HG02885 (cell line): ENCODE results near the gene SHC2.
"Not testable (repeated sequence)": the region's sequence is repeated elsewhere in the genome, so short reads cannot be mapped to it uniquely, and the experiment has no call there.

Experiments
- ATAC-seq: cut with Tn5 transposase; IDR thresholded peaks from one replicate; pipeline ENCODE4 v1.9.1; 2021; ENCODE audit warnings: mild to moderate bottlenecking; ENCODE audit not compliant: unreplicated experiment, poor library complexity

The SHC2 gene

DNA sequence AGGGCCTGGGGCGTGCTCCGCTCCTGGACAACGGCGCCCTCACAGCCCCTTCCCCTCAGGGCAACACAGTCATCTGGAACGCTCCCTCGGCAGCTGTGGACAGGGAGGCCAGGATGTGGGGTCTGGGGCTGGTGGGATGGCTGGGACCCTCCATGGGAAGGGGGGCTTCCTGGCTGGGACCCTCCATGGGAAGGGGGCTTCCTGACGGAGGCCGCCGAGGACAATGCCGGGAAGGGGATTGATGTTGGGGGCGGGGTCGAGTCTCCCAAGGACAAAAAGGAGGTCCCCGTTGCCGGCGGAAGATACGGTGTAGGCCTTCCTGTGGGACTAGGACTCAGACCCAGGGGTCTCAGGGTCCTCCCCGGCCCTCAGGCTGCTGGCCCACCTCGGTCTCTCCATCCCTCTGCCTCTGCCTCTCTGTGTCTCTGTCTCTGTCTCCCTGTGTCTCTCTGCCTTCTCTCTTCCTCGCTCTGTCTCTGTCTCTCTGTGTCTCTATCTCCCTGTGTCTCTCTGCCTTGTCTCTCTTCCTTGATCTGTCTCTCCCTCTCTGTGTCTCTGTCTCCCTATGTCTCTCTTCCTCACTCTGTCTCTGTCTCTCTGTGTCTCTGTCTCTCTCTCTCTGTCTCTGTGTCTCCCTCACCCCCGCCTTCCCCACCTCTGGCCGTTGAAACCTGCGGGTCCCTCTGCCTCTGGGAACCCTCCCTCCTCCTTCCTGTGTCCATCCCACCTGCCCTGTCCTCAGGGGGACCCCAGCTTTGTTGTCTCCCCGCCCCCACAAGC is 32.7 kb upstream of the SHC2 start:
- no peak for ATAC-seq

DNA sequence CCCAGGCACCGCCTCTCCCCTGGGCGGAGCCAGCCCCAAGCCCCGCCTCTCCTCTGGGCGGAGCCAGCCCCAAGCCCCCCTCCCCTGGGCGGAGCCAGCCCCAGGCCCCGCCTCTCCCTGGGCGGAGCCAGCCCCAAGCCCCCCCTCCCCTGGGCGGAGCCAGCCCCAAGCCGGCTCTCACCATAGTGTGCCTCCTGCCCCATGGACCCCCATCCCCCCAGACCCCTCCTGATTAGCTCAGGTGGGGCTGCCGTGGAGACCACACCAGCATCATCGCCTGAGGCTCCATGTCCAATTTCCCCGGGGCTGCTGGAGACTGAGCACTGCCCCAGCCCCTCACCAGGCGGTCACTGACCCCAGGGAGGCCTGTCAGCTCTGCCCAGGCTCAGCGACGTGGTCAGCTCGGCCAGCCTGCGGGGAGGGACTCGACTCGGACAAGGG is 31.3 kb upstream of the SHC2 start:
- ATAC-seq: no peak

DNA sequence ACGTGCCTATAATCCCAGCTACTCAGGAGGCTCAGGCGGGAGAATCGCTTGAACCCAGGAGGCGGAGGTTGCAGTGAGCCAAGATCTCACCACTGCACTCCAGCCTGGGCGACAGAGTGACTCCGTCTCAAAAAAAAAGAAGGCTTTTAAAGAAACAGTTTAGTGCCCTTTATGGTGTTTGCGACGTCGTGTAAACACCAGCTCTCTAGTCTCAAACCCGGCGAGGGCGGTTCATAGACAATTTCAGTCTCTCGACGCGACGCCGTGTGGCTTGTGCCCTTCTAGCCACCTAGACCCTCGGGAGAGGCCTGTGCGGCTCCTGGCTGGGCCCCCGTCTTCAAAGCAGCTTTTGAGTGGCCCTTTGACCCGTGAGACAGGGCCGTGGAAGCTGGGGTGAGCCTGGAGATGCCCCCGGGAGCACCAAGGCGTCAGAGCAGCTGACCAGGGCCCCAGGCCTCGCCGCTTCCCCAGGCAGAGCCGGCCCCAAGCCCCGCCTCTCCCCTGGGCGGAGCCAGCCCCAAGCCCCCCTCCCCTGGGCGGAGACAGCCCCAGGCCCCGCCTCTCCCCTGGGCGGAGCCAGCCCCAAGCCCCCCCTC is 30.4 kb upstream of the SHC2 start:
- no peak for ATAC-seq

DNA sequence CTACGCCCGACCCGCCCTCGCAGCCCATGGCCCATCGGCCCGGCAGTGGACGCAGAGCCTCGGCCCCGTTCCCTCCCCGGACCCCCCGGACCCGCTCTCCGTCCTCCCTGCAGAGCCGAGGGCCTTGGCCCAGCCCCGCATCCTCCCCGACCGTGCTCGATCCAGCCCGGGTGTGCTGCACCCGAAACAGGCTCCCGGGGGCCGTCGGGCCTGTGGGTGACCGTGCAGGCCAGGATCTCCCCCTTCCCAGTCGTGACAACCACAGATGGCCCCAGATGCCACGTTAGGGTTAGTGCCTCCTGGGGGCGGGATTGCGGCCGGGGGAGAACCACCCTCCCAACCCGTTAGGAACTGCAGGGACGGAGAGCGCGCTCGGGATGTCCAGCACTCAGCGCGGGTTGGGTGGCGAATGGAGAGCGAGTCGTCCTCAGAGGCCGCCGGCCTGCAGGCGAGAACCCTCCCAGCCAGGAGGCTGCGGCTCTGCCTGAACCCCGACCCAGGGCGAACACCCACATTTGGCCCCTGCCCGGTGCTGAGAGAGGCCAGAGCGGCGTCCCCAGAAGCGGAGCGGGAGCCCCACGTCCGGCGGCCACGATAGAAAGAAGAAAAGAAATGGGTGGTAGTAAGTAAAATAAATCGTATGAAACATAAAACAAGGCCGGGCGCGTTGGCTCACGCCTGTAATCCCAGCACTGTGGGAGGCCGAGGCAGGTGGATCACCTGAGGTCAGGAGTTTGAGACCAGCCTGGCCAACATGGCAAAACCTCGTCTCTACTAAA is 28.8 kb upstream of the SHC2 start:
- ATAC-seq: no peak

DNA sequence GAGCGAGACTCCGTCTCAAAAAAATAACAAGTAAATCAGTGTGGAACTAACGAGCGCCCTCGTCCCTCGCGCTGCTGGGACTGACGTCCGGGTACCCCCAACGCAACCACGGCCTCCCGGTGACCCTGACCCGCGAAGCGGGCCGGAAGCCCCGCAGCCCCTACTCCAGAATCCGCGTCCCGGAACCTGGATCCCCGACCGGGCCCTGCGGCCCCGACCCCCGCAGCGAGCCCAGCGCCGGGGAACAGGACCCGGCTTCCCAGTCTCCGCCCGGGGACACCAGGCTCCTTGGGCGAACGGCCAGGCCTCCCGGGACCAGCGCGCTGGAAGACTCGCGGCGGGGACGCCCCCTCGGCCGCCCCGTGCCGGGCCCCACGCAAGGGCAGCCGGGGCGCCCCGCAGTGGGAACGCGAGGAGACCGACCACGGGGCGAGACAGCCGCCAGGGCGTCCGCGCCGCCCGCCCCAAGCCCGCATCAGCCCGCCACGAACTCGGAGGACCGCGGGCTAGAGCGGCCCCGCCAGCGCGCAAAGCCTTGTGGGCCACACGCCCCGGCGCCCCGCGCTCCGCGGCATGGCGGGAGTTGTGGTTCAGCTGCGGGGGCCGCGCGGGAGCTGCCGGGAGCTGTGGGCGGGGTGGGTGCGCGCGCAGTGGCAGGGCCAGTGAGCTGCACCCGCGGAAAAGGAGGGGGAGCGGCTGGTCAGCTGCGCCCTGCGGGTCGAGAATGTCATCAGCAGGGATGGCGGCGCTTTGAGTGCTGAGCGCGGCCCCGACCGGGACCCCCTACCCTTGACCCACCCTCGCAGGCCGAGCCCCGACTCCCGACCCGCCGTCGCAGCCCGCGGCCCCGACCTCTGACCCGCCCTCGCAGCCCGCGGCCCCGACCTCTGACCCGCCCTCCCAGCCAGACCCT is 27.9 kb upstream of the SHC2 start:
- ATAC-seq: peak; percentile 90

DNA sequence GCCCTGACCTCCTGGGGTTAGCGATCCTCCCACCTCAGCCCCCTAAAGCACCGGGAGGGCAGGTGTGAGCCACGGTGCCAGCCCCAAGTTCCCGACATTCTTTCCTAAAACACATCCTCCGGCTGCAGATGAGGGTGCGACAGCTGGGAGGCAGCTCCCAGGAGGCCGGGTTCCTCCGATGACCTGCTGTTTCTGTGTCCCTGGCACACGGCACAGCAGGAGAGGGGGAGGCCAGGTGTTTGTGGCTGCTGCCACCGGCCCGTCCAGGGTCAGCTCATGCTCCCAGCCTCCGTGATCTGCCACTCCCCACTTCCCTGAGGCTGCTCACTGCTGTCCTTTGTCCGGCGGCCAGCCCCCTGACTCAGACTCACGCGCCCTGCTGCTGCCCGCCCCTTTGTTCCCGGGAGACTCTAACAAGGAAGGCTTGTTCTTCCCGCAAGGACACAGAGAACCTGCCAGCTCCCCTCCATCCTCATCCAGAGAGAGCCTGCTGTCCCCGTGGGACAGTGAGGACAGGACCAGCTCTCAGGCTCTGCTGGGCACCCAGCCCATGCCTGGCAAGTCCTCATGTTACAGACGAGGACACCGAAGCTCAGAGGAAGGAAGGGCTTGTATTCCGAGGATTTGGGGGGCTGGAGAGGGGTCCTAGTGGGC is 24.9 kb upstream of the SHC2 start:
- ATAC-seq: no peak

DNA sequence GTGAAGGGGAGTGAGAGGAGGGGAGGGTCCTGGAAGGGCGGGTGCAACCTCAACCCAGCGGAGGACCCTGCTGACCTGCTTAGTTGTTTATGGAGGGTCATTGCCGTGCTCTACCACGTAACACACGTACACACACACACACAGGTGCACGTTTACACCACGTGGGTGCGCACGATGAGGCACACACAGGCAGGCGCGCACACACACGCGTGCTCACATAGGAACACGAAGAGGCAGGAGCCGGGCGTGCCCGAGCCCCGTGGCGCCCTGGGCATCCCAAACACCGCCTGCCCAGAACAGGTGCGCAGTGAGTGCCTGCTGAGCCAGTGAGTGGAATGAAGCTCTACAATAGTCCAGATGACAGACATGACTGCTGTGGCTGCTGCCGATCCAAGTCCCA is 24.2 kb upstream of the SHC2 start:
- no peak for ATAC-seq

DNA sequence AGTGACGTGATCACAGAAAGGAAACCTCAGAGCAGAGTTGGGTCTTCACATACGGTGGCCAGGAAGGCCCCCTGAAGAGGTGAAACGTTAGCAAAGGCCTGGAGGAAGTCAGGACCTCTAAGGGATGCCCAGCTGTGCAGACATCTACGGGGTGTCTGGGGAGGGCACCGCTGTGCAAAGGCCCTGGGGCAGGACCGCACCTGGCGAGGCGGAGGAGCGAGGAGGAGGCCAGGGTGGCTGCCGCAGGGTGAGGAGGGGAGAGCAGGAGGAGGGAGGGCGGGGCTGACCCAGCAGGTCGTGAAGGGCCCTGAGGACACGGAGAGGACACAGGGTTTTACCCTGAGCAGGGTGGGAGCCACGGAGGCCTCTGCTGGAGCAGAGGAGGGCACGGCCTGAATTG is 23.7 kb upstream of the SHC2 start:
- no peak for ATAC-seq

DNA sequence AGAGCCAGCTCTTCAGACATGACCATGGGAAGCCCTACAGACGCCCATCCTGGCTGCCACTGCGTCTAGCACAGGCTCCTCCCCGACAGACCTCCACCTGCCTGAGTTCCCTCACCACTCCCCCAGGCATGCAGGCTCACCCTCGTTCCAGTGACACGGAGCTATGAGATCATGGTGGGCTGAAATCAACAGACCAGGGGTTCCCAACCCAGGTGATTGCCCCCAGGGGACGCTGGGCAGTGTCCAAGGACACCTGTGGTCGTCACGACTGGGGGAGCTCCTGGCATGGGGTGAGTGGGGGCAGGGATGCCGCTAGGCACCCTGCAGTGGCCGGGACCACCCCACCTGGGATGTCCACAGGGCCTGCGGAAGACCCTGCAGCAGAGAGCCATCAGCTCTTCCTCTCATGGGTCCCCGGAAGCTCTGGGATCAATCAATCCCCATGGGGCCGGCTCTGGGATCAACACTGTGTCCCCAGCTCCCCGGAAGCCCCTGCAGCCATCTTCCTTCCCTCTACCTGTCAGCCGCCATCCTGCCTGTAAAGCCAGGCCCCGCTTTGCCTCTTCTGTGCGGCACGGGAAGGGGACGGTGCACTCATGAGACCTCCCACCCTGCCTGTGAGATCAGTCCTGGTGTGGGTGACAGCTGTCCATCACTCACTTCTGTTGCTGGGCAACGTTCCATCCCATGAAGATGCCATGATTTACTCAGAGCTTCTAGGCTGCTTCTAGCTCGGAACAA is 22.7 kb upstream of the SHC2 start:
- ATAC-seq: no peak

DNA sequence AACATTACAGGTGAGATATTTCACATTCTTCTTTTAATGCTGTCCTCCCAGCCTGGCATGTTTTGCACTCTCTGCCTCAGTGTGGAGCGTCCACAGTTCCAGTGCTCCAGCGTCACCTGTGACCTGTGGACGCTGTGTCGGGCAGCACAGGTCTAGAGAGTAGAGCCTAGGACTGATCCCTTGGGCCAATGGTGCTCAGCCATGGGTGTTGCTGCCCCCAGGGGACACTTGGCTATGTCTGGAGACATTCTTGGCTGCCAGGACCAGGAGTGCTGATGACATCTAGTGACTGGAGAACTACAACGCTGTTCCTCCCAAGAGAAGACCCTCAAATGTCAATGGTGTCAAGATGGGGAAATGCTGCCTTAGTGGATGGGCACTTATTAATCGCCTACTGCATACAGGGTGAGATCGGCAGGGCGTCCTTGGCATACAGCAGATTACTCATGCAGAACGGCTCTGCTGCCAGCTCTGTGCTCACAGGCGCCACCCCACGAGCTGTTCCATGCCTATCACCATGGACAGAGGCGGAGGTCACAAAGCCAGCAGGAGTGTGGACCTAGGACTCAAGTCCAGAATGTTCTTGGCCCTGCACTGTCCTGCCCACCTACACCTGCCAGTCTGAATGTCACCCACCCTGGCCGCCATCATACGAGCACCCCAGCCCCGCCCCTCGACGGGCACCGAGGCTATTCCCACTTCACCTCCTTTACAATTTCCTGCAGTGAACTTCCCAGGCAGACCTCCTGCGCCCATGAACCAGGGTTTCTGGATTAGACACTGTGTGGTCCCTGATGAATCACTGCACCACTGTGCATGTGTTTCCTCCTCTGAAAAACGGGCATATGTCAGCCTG is 21.6 kb upstream of the SHC2 start:
- no peak for ATAC-seq

DNA sequence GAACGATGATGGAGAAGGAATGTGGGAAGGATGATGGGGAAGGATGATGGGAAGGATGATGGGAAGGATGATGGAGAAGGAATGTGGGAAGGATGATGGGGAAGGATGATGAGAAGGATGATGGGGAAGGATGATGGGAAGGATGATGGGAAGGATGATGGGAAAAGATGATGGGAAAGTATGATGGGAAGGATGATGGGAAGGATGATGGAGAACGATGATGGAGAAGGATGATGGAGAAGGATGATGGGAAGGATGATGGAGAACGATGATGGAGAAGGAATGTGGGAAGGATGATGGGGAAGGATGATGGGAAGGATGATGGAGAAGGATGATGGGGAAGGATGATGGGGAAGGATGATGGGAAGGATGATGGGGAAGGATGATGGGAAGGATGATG is 20.3 kb upstream of the SHC2 start:
- not testable (repeated sequence) for ATAC-seq

DNA sequence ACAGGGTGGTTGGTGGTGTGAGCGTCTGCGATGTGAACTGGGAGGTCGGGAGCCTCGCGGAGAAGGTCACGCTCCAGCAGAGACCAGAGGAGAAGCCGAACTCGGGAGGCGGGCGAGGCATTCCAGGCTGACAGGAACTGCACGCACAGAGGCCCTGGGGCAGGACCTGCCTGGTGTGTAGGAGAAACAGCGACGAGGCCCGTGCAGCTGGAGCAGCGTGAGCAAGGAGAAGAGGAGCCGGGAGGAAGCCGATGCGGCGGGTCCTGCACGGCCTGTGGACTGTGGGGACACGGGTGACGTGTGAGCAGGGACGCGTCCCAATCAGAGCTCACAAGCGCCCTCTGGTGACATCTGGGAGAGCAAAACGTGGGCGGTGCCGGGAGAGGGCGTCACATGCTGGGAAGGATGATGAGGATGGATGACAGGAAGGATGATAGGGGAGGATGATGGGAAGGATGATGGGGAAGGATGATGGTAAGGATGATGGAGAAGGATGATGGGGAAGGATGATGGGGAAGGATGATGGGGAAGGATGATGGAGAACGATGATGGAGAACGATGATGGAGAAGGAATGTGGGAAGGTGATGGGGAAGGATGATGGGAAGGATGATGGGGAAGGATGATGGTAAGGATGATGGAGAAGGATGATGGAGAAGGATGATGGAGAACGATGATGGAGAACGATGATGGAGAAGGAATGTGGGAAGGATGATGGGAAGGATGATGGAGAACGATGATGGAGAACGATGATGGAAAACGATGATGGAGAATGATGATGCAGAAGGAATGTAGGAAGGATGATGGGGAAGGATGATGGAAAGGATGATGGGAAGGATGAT is 19.4 kb upstream of the SHC2 start:
- no peak for ATAC-seq

DNA sequence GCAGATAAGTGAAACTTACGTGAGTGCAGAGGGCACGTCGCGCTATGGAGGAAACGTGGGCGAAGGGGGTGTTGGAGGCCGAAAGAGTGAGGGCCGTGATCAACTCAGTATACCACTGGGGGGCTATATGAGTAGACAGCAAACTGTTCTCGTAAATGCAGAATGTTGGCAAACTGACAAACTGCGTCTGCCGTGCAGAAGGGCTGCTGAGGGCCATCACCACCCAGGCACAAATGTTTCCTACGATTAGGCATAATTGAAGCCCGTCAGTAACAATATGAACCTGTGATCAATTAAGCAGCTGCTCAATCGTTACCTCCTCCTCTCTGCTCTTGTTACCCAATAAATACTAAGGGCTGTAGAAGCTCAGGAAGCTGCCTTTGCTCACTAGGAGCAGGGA is 18.1 kb upstream of the SHC2 start:
- no peak for ATAC-seq

DNA sequence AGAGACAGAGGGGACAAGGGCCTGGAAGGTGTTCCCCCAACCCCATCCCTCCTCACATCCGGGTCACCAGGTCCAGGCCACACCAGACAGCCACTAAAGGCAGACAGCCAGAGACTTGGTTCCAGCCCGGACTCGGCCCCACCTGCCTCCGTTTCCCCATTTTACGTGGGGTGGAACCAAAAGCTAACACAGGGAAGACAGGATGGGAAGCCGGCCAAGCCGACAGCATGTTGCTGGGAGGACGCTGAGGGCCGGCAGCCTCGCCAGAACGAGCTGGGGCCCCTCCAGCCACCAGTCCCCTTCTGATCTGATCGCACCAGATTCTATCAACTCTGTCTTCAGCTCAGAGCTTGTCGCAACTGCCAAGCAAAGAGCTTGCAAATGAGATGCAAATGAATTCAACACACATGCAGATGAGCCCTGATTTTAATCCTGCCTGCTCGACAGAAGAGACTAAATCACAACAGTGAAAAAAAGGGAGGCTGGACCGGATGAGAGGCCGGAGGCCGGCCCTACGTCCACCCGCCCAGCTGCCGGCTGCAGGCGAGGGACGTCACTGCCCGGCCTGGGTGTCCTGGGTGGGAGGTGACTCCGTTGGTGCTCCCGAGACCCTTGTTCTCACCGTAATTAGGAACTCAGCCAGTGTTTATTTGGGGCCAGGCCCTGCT is 17.5 kb upstream of the SHC2 start:
- ATAC-seq: no peak

DNA sequence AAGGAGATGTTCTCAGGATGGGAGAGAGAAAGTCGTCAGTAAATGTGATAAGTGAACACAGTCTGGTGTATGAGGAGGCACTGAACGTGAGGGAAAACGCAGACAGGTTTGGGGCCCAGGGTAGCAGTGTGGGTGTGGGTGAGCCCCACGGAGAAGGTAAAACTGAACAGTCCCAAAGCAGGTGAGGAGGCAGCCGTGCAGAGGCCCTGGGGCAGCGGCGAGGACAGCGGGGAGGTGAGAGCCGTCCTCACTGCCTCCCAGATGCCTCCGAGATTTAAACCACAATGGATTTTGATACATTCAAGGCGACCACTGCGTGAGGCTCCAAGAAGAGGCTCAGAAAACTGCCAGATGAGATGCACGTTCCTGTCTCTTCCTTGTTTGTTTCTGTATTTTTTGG is 14.5 kb upstream of the SHC2 start:
- no peak for ATAC-seq

DNA sequence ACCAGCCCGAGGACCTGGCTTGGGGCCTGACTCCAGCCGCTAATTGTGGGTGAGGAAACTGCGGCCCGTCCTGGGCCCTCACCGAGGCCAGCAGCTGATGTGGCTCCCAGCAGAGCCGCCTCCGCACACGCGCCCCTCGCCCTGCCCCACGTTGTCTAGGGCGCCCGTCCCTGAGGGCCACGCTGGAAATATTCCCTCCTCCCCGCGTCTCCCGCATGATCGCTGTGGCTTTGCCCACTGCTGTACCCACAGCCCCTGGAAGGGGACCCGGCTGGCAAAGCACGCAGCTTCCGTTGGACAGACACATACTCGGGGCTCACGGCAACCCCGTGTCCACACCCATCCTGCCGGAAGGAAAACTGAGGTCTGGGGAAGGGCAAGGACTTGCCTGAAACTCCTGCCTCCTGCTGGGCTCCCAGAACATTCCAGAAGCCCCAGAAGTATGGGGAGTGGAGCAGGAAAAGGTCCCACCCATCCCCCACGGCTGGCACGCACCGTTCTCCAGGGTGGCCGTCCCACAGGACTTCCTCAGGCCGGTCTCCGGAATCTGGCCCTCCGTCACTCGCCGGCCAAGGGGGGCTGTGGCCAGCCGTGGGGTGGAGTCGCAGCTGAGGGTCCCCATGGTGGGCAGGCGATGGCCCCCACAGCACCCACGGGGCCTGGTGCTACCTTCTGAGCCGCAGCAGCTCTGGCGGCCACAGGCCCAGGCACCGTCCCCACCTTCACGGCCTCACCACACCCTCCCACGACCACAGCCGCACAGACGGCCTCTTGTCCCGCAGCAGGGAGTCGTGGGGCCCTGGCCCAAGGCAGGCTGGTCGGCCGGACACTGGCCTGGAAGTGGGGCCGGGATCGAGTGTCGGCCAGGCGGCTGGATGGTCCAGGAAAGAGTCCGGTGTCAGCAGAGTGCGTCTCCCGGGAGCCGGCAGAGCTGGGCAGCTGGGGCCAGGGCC is 13.6 kb upstream of the SHC2 start:
- no peak for ATAC-seq
